CD4-positive, alpha-beta T cell (primary cell): ENCODE measurements around the gene PTPRO. TPM values are rescaled to one million over a fixed set of nuclear protein-coding genes. Genes with fewer than 3 reads are reported as not detected.

Experiments
- ATAC-seq: fragments of 200-7000 bp; cut with Tn5 transposase; one replicate; pipeline ENCODE4 v1.10.0; 2022; ENCODE audit warnings: mild to moderate bottlenecking; ENCODE audit not compliant: poor library complexity
- CTCF ChIA-PET: fragments of 350-600 bp; sonication (Branson Sonifier 250); formaldehyde crosslinking; loops from one replicate; lab custom pipeline; 2021; ENCODE audit warnings: antibody characterized with exemption, inconsistent platforms; lab: Charles Lee
- POLR2A ChIA-PET: fragments of 350-600 bp; sonication (Branson Sonifier 250); formaldehyde crosslinking; loops from one replicate; lab custom pipeline; 2021; ENCODE audit warnings: antibody characterized with exemption, inconsistent platforms; lab: Charles Lee
- DNase-seq, 14 experiments: peaks; one replicate each; pipeline ENCODE4 v3.0.0-alpha.2; 2013 to 2020; ENCODE audit warnings: mixed read lengths in 2 of 14
- H3K27ac ChIP-seq, 2 donors: one replicate each; pipeline versions ENCODE4 v1.5.1 to v1.7.0; 2013; ENCODE audit warnings: low read length in 2 of 2, low read depth in 1 of 2, mild to moderate bottlenecking in 1 of 2
- H3K27me3 ChIP-seq, 2 experiments: 1 replicate in 1 of 2; 2 replicates in 1 of 2; pipeline versions ENCODE4 v1.6.1 to v1.7.0; 2013; ENCODE audit warnings: low read length in 2 of 2, control low read depth in 1 of 2, mild to moderate bottlenecking in 1 of 2, moderate library complexity in 1 of 2; ENCODE audit not compliant: insufficient read depth in 2 of 2, control insufficient read depth in 1 of 2
- H3K36me3 ChIP-seq: one replicate; pipeline ENCODE4 v1.6.1; 2013; ENCODE audit warnings: low read length, control low read depth; ENCODE audit not compliant: insufficient read depth
- H3K4me1 ChIP-seq: one replicate; pipeline ENCODE4 v1.6.1; 2013; ENCODE audit warnings: low read length, control low read depth; ENCODE audit not compliant: insufficient read depth
- H3K4me3 ChIP-seq: one replicate; pipeline ENCODE4 v1.5.1; 2013; ENCODE audit warnings: mild to moderate bottlenecking, low read length, moderate library complexity
- H3K9me3 ChIP-seq, 2 experiments: 1 replicate in 1 of 2; 2 replicates in 1 of 2; pipeline versions ENCODE4 v1.6.1 to v1.7.0; 2013; ENCODE audit warnings: low read length in 2 of 2, mild to moderate bottlenecking in 2 of 2, control low read depth in 1 of 2, moderate library complexity in 1 of 2; ENCODE audit not compliant: control insufficient read depth in 1 of 2, insufficient read depth in 1 of 2
- H3K27ac Mint-ChIP-seq: one replicate; pipeline ENCODE4 v1.8.0; 2020; ENCODE audit warnings: mixed read lengths
- H3K27me3 Mint-ChIP-seq: one replicate; pipeline ENCODE4 v1.8.0; 2021; ENCODE audit warnings: mixed read lengths
- H3K36me3 Mint-ChIP-seq: one replicate; pipeline ENCODE4 v1.8.0; 2021; ENCODE audit warnings: low read depth, mixed read lengths
- H3K4me1 Mint-ChIP-seq: one replicate; pipeline ENCODE4 v1.8.0; 2021; ENCODE audit warnings: low read depth, mixed read lengths
- H3K4me3 Mint-ChIP-seq: one replicate; pipeline ENCODE4 v1.8.0; 2020; ENCODE audit warnings: mild to moderate bottlenecking, mixed read lengths
- H3K9me3 Mint-ChIP-seq: one replicate; pipeline ENCODE4 v1.8.0; 2020; ENCODE audit warnings: mixed read lengths
- CTCF ChIP-seq: fragments of 200-600 bp; IDR thresholded peaks from one replicate; pipeline ENCODE4 v1.8.0; 2022; ENCODE audit warnings: antibody characterized with exemption, mild to moderate bottlenecking
- intact Hi-C, 2 experiments: fragments of 100-400 bp; cut with DNase I in 1 of 2; cut with micrococcal nuclease in 1 of 2; formaldehyde crosslinking; loops; one replicate each; pipeline versions ENCODE4 v1.15.1 to v1.9.0; 2023 to 2025; cut with DNase I, micrococcal nuclease
- total RNA-seq, 174 experiments: library from RNA in 2 of 174; stranded (reverse) in 2 of 174; gene quantifications; one replicate each; pipeline ENCODE4 v1.2.3 and lab custom pipeline; 2021 to 2026

PTPRO gene
- total RNA-seq, 2 experiments from 2014 or later: 2.1 to 2.8 TPM

- H3K9me3 ChIP-seq: peaks cover 0 to 3% of the 10 kb centered on the region in 2 experiments
- no peak for TF ChIP-seq CTCF
- Mint-ChIP-seq H3K4me1 (no peaks in the 10 kb centered on the region), H3K4me3 (no peak overlapping the region), H3K27ac (no peak overlapping the region), H3K36me3 (no peaks in the 10 kb centered on the region), H3K9me3 (no peaks in the 10 kb centered on the region), H3K27me3 (peaks cover 12% of the 10 kb centered on the region)
- H3K27ac ChIP-seq: no peak overlapping the region
- intact Hi-C loops: no loop called here
- CTCF ChIA-PET: no interaction called here
- no peaks in the 10 kb centered on the region for H3K27me3 ChIP-seq
- H3K36me3 ChIP-seq: no peaks in the 10 kb centered on the region
- H3K4me3 ChIP-seq: no peak overlapping the region
- ATAC-seq (no peak), DNase-seq (no peak)
- H3K4me1 ChIP-seq: no peaks in the 10 kb centered on the region
- POLR2A ChIA-PET: no interaction called here
Observed at GRCh38 chr12:15620741-15621539, 298.6 kb downstream of the PTPRO start.

- Mint-ChIP-seq H3K9me3 (no peaks in the 10 kb centered on the region), H3K27me3 (no peaks in the 10 kb centered on the region), H3K36me3 (no peaks in the 10 kb centered on the region), H3K4me1 (no peaks in the 10 kb centered on the region), H3K4me3 (no peak overlapping the region), H3K27ac (no peak overlapping the region)
- intact Hi-C loops: no loop called here
- CTCF ChIA-PET: interaction anchor here (1.1 kb wide), 1 partner anchor 18 kb away, joined by 4 read pairs; no protein-coding TSS in a partner anchor
- no peaks in the 10 kb centered on the region for H3K4me1 ChIP-seq
- no peak for ATAC-seq
- no peak overlapping the region for H3K4me3 ChIP-seq
- DNase-seq: no peak
- no peak overlapping the region for H3K27ac ChIP-seq
- no peaks in the 10 kb centered on the region for H3K36me3 ChIP-seq
- no peaks in the 10 kb centered on the region for H3K9me3 ChIP-seq
- TF ChIP-seq CTCF: no peak
- no peaks in the 10 kb centered on the region for H3K27me3 ChIP-seq
- POLR2A ChIA-PET: no interaction called here
Observed at GRCh38 chr12:15625075-15625474, 302.8 kb downstream of the PTPRO start.

- no peaks in the 10 kb centered on the region for H3K4me1 Mint-ChIP-seq
- CTCF ChIA-PET: no interaction called here
- intact Hi-C loops: no loop called here
- Histone ChIP-seq H3K9me3 (no peaks in the 10 kb centered on the region), H3K36me3 (no peaks in the 10 kb centered on the region), H3K27ac (no peak overlapping the region), H3K4me3 (no peak overlapping the region), H3K27me3 (no peaks in the 10 kb centered on the region), H3K4me1 (no peaks in the 10 kb centered on the region)
- no peak overlapping the region for H3K4me3 Mint-ChIP-seq
- no peaks in the 10 kb centered on the region for H3K27me3 Mint-ChIP-seq
- H3K9me3 Mint-ChIP-seq: no peaks in the 10 kb centered on the region
- POLR2A ChIA-PET: no interaction called here
- no peak for ATAC-seq
- no peak overlapping the region for H3K27ac Mint-ChIP-seq
- TF ChIP-seq CTCF: no peak
- no peaks in the 10 kb centered on the region for H3K36me3 Mint-ChIP-seq
- no peak for DNase-seq
Observed at GRCh38 chr12:15627995-15628945, 306.0 kb downstream of the PTPRO start.
